Hepatic stellate cell (primary cell): ENCODE results near the gene MYL5.
"Not testable (repeated sequence)": the region's sequence is repeated elsewhere in the genome, so short reads cannot be mapped to it uniquely, and the experiment has no call there.

Experiments
- DNase-seq: peaks from one replicate; pipeline ENCODE4 v3.0.0; 2011; ENCODE audit warnings: low spot score

MYL5 gene

GRCh38 chr4:674172-675035, at the start of gene MYL5, which contains the start of gene ATP5ME:
TSS of gene MYL5 (plus strand) at chr4:674542. CDS start at chr4:678027, 3,485 bp downstream.
TSS of gene ATP5ME (minus strand) at chr4:674276. CDS start at chr4:674247, 29 bp downstream.
- DNase-seq: peak; percentile 100

DNA sequence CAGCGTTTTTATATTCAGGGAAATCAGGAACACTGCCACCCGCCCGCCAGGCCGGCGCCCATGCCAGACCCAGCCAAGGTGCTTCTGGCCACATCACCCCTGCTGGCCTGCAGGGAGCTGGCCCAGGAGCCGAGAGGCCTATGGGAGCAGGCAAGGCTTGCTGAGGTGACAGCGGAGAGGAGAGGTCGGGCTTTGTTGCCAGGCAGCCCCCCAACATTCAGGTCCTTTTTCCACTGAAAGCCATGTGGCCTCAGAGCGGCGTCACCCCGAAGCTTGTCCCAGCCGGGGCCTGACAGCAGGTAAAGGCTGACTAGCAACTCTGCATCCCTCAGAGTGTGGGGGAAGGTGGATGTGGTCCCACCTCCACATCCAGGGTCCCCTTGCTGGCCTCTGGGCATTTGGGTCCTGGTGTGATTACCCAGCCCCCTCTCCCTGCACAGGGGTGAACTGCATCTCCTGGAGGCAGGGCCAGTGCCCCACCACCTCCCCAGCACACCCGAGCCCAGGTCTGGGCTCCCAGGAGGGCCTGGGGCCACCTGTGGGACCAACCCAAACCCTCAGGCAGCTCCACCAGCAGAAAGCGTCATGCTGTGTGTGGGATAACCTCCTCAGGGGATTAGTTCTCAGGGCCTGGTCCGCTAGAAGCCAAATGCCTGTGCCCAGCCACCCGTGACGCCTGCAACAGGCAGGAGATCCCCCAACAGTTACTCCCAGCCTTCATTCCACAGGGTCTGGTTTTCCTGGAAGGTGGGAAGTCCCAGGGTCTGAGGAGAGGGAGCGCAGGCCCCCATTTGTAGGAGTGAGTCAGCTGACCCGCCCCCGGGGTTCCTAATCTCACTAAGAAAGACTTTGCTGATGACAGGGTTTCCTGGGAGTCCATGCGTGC, 49.4 kb upstream of the MYL5 start, which contains the start of gene PDE6B:
TSS of gene PDE6B (plus strand) at position 869 of the 886 bp plus-strand sequence. CDS start 54 bp downstream, outside the sequence.
- no peak for DNase-seq

DNA sequence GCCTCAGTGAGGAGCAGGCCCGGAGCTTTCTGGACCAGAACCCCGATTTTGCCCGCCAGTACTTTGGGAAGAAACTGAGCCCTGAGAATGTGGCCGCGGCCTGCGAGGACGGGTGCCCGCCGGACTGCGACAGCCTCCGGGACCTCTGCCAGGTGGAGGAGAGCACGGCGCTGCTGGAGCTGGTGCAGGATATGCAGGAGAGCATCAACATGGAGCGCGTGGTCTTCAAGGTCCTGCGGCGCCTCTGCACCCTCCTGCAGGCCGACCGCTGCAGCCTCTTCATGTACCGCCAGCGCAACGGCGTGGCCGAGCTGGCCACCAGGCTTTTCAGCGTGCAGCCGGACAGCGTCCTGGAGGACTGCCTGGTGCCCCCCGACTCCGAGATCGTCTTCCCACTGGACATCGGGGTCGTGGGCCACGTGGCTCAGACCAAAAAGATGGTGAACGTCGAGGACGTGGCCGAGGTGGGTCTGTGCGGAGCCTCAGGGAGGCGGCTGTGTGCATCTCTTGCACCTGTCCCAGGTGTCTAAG, 48.6 kb upstream of the MYL5 start:
- no peak for DNase-seq

GRCh38 chr4:626201-627091, 47.9 kb upstream of the MYL5 start:
- no peak for DNase-seq

GRCh38 chr4:627347-628125, 46.8 kb upstream of the MYL5 start:
- DNase-seq: no peak

- DNase-seq: no peak
These were observed 46.0 kb upstream of the MYL5 start for GRCh38 chr4:628311-628741.

GRCh38 chr4:628821-629635, 45.3 kb upstream of the MYL5 start:
- DNase-seq: no peak

DNA sequence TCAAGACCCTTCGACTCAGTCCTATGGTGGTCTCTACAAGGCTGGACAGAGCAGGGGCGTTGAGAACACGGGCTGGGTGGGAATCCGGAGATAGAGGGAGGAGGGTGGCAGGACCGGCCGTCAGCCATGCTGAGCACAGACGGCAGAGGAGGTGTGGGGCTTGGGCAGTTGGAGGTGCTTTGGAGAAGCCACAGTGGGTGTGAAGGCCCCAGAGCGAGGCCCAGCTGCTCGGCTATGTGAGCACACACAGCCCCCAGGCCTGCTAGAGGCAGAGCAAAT, 44.8 kb upstream of the MYL5 start:
- no peak for DNase-seq

DNA sequence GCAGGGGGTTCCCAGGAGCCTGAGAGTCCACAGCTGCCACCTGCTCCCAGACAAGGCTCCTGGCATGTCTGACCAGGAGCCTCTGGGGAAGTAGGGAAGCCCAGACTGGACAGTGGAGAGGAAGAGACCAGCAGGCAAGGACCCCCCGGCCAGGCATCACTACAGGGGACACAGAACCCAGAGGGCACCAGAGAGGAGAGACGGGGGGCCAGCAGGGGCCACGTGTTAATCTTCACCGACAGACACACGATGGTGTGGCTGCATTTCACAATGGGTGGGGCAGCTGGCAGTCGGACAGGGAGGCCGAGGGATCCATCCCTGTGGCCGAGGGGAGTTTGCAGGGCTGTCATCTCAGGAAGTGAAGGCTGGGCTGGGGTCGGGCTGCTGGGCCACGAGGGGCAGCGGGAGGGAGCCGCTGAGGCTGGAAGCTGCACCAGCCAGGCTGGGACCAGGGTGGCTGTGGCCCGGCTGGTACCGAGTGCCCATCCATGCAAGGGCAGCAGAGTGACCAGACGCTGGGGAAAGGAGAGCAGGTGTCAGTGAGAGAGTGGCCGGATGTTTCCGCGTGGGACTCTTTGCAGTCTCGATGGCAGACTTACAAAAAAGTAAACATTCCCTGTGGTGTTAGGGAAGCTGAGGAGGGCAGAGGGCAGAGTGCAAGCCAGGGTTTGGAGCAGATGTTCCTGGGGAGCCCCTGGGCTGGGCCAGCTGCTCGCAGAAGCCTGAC, 44.3 kb upstream of the MYL5 start:
- DNase-seq: no peak

- no peak for DNase-seq
These were observed 43.7 kb upstream of the MYL5 start for GRCh38 chr4:630656-631055.

GRCh38 chr4:632196-632790, 42.0 kb upstream of the MYL5 start:
- no peak for DNase-seq

DNA sequence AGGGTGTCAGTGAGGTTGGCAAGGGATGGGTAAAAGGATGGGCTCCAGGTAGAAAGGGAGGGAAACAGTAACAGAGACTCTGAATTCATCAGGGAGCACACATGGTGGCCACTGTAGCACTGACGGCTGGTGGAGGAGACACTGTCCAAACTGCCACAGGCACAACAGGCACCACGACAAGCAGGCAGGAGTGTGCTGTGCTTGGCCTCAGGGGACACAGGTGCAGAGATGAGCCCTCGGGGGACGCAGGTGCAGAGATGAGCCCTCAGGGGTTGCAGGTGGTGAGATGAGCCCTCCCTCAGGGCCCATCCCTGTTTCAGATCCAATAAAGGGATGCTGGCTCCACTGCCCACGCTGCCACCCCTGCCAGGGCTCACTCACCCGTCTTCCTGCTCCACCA, 41.4 kb upstream of the MYL5 start:
- no peak for DNase-seq

DNA sequence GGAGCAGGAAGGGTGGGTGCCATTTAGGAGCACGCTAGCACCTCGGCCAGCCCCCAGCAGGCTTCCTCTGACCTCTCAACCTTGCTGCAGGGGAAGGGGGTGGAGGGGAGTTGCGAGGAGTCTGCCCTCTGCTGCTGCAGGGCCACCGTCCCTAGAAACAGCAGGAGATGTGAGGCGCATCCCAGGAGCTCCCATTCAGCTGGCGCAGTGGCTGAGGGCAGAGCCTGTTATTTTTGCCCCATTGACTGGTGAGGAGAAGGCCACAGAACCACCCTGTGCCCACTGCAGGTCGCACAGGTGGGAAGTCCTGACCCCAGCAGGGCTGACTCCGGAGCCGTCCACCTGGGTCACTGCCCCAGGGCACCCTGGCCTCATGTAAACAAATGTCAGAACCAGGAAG, 40.9 kb upstream of the MYL5 start:
- no peak for DNase-seq

DNA sequence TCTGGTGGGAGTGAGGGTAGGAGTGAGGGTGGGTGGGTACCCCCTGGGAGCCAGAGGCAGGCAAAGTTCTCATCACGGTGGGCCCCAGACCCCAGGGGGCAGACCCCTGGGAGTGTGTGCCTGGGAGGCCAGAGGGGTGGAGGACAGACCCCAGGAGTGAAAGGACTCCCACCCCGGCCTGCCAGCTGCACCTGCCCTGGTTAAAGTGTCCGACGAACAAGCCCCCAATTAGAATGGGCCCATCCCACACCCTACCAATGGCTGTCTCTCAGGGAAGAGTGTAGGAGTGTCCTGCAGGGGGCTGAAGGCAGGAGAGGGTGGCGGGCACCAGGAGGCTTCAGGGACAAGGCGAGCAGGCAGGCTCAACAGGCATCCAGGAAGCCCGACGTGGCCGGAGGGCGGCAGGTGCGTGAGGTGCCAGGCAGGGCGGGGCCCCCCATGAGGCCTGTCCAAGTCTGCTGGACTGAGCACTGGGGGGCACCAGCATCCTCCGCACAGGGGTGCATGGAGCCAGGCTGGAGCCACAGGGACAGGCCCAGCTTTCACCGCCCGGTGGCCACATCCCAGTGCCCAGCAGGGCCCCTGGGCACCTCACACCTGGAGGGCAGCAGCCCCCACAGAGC, 40.3 kb upstream of the MYL5 start:
- DNase-seq: no peak

DNA sequence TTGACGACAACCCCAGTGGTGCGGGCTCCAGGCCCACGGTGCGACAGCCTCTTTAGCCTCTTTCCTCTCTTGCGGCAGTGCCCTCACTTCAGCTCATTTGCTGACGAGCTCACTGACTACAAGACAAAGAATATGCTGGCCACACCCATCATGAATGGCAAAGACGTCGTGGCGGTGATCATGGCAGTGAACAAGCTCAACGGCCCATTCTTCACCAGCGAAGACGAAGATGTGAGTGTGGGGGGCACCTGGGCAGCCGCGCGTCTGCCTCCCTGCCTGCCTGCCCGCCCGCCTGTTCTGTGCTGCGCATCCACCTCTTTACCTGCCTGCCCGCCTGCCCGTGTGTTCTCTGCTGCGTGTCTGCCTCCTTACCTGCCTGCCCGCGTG, 39.8 kb upstream of the MYL5 start:
- DNase-seq: no peak

DNA sequence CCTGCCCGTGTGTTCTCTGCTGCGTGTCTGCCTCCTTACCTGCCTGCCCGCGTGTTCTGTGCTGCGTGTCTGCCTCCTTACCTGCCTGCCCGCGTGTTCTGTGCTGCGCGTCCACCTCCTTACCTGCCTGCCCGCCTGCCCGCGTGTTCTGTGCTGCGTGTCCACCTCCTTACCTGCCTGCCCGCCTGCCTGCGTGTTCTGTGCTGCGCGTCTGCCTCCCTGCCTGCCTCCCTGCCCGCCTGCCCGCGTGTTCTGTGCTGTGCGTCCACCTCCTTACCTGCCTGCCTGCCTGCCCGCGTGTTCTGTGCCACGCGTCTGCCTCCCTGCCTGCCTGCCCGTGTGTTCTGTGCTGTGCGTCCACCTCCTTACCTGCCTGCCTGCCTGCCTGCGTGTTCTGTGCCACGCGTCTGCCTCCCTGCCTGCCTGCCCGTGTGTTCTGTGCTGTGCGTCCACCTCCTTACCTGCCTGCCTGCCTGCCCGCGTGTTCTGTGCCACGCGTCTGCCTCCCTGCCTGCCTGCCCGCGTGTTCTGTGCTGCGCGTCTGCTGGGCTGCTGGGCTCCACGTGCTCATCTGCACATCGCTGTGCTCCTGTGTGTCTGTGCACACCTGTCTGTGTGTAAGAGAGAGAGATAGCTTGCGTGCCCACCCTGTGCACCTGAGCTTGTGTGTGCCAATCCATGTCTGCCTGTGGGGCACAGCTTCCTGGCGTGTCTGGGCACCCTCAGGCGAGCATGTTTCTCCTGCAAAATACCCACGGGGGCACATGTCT, 39.1 kb upstream of the MYL5 start:
- not testable (repeated sequence) for DNase-seq

DNA sequence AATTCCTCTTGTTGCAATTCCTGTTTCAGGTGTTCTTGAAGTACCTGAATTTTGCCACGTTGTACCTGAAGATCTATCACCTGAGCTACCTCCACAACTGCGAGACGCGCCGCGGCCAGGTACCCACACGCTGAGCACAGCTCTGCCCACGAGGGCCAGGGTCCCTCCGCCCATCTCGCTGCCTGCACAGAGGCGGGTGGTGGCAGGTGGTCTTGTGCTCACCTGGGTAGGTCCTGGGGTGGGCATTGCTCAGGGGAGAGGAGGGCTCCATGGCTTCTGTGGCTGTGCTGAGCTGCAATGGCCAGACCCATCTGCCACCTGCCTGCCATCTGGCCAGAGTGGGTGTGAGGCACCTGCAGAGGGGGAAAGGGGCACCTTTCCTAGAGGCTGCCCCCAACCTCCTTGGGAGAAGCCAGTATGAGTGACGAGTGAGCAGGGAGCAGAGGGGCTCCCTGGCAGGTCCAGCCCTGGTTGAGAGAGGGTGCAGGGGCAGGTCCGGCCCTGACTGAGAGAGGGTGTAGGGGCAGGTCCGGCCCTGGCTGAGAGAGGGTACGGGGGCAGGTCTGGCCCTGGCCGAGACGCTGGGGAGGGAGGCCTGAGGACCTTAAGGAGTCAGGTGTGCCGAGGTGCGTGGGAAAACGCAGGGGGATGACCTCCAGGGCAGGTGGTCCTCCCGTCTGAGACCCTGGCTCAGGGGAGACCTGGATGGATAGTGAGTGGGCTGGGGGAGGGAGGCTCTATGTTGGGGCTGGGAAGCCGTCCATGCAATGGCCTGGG, 38.3 kb upstream of the MYL5 start:
- no peak for DNase-seq
